ENCODE results near the gene FANCC.

FANCC gene

DNA sequence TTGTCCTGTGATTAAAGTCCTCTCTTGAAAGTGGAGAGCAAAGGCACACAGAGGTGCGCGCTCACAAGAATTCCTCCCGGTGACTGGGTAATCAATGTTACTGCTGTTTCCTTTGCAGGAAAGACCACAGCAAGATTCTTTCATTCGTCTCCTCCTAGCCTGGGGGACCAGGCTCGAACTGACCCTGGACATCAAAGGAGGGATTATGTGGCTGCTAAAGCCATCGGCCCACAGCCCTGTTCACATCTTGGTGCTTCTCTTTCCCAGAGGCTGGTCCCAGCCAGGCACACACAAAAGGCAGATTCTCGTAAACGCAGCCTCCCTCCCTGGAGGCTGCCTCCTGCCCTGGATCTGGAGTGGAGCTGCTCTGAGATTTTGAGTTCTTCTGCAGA is 230.9 kb downstream of the FANCC start:
- no peak for DNase-seq (ENCODE audit: low read depth in 2 of 2)

DNA sequence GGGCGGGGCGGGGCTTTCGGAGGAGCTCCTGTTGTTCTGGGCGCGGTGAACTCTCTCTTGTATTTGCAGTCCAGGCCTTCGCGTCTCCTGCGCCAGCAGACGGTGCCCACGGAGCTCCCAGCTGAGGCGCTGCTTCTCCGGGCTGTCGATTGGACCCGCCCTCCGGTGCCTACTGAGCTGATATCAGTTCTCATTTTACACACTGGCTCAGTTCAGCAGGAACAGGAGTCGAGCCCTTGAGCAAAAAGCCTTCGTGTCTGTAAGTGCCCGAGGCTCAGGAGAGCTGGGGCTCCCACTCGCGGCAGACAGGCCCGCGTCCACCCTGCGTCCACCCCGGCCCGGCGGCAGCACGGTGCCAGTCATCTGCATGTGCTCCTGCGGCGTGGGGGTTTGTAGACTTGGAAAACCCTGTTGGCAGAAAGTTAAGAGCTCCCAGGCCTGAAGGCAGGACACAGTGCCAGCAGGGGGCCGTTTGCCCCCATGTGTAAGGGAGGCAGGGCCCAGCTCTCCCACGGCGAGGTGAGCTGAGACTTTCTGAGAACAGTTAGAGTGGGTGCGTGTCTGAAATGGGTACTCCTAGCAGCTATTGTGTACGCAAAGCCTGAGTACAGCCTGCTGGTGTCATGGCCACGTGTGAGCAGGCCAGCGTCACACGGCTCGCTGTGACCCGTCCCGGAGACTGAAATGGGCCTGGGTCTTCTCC is 231.5 kb downstream of the FANCC start:
- DNase-seq (ENCODE audit: low read depth in 2 of 2) = no peak

DNA sequence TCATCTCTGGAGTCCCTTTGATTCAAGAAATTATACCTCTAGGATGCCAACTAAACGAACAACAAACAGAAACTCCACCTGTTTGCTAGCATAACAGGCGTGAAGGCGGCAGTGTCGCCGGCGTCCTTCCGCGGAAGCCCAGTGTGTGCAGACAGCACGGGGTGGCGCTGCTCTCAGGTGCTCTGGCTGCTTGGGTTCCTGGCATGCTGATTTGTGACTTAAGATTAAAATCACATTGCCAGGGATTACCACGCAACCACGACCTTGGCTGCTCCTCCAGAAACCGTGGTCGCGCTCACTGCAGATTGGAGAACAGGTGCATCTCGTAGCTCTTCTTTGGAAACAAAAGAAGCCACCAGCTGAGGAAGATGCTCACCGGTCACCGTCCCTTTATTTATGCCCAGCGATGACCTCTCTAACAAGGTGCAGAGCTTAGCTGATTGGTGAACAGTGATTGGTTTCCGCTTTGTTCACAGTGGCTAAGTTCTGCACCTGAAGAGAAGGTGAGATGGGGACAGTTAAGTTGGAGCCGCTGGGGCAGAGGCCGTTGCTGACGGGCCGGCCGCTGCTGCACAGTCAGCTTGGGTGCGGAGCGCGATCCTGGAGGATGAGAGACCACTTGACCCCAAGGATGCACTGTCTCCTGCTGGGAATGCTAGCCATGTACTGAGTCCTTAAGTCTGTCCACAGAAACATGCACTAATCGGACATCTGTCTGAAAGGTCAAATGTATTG is 232.3 kb downstream of the FANCC start:
- no peak for DNase-seq (ENCODE audit: low read depth in 2 of 2)

DNA sequence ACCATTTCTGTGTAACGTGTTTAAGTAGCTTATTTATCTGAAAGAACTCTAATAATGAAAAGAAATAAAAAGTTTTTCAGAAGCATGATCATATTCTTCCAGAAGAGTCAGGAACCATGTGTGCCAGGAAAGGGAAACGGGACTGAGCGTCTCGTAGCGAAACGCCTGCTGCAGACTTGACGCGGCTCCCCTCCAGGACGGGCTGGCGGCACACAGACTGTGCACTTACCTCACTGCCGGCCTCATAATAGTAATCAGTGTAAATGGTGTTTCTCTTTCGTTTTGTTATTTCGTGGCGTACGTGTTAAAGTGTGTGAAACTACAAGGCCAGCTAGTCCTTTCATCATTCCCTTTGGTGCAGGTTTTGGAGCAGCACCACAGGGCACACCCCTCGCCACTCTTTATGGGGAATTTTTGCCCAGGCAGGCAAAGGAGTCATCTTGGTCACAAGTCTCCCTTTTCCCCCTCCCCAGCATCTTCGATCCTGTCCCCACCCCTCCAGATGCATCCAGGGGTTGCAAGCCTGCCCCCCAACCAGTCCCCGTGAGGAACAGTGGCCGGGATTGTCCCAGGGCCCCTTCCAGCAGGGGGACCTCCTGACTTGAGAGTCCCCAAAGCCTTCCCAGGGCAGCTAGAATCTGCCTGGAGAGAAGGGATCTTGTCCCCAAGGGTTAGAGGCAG is 233.1 kb downstream of the FANCC start:
- DNase-seq (ENCODE audit: low read depth in 2 of 2) = no peak

DNA sequence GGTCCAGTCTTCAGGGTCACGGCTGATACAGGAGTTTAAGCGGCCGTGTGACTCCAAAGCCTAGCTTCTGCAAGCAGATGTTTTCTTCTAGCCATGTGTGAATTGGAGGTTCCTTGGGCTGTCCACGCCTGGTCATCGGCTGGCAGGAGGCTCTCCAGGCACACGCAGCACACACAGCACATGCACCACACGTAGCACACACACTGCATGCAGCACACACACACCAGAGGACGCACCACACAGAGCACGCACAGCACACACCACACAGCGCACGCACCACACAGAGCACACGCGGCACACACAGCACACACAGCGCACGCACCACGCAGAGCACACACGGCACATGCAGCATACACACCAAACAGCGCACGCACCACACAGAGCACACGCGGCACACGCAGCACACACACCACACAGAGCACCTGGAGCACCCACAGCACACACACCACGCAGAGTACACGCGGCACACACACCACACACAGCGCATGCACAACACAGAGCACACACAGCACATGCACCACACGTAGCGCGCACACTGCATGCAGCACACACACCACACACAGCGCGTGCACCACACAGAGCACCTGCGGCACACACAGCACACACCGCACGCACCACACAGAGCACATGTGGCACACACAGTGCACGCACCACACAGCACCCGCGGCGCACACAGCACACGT is 234.3 kb downstream of the FANCC start:
- DNase-seq (ENCODE audit: low read depth in 2 of 2) = no peak

DNA sequence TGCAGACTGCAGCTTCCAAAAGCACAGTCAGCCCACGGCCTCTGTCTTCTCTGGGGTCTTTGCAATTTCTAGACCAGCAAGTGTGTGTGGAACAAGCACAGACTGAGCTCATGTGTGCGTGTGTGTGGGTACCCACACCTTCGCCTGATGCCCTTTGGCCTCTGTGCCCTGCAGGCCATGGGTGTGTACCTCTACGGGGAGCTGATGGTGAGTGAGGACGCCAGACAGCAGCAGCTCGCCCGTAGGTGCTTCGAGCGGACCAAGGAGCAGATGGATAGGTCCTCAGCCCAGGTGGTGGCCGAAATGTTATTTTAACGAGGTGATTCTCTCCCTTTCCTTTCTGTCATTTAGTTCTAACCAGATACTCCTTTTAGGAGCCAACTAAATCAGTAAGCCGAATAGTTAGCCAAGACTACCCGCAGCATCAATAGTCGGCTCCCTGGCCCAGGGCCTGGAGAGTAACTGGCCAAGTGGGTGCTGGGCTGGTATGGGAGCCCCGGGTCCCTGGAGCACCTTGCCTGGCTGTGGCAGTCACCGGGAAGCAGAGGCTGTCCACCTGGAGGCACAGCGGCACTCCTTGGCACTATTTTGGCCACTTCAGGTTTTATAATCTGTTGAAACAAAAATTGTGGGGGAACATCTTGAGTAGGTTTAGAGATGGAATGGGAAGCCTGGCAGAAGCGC is 235.0 kb downstream of the FANCC start:
- DNase-seq (ENCODE audit: low read depth in 2 of 2) = no peak

DNA sequence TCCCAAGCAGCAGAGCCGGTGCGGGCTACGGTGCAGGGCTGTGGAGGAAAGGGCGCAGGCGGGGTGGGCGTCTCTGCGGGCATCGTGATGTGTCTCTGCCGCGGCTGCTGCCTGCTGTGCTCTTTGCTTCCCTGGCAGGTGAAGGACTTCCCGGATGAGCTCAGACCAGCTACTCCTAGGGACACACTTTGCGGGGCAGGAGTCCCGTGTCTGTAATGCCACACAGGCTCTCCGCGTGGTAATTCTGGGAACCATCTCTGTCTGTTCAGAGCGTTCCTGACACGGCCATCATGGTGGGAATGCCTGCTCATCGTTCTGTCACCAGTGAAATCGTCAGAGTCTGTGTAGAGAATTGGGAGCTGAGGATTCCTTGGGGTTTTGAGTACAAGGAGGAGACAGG is 235.5 kb downstream of the FANCC start:
- DNase-seq (ENCODE audit: low read depth in 2 of 2) = no peak

DNA sequence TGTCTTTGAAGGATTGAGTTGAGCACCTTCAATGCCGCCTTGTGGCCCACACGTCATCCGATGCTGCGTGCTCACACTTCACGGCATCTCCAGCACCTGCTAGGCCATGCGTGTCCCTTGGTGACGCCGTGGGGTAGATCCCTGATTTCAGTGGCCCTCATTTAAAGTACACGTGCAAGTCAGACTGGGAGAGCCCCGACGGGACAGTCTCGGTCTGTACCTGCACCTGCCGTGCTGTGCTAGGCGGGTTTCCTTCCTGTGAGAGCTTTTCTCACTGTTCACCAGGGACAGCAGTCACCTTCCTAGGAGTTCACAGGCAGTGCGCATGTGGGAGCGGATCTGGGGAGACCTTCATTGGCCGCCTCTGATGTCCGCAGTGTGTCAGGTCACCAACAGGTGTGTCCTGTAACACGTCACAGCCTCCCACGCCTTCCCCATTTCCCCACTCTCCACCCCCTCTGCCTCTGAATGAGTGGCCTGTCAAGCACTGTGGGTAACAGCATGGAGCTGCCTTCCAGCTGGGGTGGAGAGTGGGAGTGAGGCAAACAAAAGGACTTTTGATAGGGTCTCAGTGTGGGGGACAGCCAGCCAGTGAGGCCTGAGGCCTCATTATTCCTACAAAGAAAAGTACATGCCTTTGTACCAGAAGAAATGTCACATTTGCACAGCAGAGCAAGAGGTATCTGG is 236.4 kb downstream of the FANCC start:
- DNase-seq (ENCODE audit: low read depth in 2 of 2) = no peak

DNA sequence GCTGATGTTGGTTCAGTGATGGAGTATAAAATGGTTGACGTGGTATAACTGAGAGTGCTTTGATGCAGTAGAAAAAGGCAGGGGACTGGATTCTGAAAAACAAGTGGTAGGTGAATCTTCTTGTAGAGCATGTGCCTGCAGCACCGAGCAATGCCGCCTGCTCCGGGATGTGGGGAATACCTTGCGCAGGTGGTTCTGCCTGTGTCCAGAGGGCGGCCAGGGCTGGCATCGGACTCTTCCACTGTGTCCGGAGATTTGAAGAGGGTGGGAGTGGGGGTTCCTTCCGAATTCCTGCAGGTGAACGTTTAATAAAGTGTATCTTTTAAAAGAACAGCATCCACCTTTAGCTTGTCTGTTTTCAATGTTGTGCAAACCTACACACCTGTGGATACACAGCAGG is 238.0 kb downstream of the FANCC start:
- DNase-seq (ENCODE audit: low read depth in 2 of 2) = no peak

DNA sequence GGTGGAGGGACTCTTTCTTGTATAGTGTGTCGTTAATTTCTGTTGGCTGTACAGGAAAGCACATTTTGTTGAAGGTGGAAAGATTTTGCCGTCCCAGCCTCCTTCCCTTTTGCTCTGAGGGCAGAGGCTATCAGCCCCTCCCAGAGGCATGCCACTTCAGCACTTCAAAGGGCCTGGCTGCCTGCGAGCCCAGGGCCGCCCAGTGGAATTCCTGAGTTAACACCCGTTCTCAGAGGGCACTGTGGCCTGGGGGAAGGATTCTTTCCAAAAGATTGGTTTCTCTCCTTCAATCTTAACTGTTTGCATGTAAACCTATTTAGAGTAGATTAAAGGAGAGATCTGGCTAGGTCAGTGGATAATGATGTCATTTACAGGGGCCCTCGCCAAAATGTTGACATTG is 238.6 kb downstream of the FANCC start:
- no peak for DNase-seq (ENCODE audit: low read depth in 2 of 2)

DNA sequence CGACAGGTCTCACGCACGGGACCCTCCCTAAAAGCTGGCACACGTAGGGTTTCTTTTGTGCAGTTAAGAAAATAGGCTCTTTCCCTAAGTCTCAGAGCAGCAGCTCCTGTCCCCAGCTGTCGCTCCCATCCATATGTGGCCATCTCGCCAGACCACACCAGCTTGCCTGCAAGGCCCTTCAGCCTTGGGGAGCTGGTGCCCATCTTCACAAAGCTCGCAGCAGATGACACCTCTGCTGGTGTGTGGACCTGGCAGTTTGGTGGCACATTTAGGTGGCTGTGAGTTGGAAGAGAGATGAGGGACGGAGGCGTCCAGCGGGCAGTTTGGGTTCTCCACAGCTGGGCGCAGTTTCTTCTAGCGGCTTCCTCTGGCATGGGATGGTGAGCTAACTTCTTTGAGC is 239.0 kb downstream of the FANCC start:
- no peak for DNase-seq (ENCODE audit: low read depth in 2 of 2)

DNA sequence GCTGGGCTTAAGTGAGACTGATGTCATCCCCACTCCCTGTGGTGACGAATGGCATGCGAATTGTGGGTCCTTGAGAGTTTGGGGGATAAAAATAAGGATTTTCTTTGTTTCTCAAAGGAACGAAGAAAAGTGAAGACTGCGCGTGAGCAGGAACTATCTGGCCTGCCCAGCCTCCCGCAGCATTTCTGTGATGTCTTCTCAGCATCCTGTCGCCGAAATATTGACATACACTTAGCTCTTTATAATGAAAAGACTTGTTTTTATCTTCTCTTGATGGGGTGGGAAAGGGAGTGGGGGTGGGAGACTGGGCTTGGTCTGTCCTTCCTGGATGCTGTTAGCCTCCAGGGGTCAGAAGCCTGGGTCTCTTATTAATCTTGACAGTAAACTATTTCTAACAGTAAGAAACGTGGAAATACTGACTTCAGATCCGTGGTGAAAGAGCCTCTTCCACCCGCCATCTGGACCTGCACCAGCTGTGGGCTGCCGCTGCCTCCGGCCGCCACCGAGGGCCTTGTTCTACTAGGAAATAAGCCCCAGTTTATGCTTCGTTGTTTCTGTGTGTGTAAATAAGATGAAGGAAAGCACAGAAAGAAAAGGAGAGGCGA is 239.6 kb downstream of the FANCC start:
- no peak for DNase-seq (ENCODE audit: low read depth in 2 of 2)

DNA sequence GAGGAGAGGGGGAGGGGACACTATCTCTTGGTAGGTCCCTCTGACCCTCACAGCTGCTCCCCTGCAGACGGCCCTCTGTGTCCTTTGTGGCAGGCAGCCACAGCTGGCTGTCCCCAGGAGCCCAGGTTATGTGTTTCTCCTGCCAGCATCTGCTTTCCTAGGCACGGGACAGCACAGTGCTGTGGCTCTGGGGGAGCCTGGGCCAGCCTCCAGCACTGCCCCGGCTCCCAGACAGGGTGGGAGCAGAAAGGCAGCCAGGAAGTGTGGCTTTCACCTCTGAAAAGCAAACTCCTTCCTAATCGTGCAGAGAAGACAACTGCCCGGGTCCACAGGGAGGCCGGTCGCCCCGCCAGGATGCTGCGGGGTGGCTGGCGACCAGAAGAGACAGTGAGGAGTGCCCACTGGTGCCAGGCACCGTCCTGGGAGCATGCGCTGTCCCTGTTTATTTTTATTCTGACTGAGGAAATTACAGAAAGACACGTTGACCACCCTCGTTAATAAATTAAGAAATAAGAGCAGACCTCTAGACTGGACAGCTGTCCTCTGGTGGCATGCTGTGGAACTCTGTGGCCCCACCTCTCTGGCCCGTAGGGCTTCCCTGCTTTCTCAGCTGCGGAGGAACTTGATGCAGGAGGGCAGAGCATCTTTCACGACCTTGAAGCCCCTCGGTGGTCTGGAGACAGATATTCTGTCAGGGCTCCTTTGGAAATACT is 240.3 kb downstream of the FANCC start:
- no peak for DNase-seq (ENCODE audit: low read depth in 2 of 2)

DNA sequence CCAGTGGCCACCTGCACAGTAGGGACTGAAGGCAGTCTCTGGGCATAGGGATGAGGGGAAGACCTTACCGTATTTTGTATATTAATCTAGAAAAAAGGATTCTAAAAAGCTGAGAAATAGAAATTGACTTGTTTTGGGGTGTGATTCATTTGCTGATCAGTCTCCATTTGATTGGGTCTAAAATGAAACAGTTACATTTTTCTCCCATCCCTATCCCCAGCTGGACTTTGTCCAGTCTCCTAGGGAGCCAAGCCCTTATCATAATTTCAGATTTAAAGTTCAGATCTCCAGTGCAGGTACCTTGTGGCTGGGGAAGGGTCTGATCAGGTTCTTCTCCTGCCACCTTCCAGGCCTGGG is 240.8 kb downstream of the FANCC start:
- DNase-seq (ENCODE audit: low read depth in 2 of 2) = no peak

DNA sequence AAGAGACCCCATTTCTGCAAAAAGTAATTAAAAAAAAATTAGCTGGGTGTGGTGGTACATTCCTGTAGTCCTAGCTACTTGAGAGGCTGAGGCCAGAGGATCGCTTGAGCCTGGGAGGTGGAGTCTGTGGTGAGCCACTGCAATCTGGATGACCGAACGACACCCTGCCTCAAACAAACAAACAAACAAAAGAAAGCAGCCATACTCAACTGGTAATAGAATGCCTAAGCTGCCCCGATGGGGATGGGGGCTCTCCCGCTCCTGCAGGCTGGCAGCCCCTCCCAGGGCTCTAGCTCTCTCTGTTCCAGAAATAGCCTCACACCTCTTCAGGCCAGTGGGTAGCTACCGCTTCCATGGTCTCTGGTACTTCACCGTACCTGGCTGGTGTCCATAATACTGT is 241.8 kb downstream of the FANCC start:
- no peak for DNase-seq (ENCODE audit: low read depth in 2 of 2)

DNA sequence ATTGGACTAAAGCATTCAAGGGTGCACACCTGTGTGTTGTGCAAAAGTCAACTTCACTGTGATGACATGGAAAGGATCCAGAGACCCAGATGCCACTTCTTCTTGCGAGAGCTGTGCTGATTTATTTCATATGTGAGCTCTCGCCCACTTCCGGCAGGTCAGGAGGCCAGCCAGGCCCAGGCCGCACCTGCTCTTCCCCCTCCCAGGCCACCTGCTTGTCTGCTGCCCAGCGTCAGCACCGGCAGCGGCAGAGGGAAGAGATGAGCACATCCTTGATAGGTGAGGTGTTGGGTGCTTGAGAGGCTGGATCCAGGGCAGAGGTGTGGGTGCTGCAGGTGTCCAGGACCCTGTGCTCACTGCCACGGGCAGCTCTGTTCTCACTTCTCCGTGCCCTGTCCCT is 242.9 kb downstream of the FANCC start:
- no peak for DNase-seq (ENCODE audit: low read depth in 2 of 2)

DNA sequence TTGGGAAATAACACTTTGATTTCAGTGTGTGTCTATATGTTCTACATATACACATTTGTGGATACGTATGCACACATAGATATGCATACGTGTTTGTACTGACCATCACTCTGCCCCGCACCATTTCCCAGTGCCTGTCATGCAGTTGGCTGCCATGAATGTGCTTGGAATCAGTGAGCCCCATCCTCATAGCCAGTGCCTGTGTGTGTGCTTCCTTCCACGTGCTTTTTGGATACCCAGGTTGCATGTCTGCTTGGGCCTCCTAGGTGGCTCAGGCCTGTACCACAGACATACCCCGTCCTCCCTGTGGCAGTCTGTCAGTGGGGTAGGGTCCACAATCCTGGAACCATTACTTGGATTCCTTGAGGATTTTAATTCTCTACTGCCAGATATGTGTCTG is 243.6 kb downstream of the FANCC start:
- no peak for DNase-seq (ENCODE audit: low read depth in 2 of 2)

DNA sequence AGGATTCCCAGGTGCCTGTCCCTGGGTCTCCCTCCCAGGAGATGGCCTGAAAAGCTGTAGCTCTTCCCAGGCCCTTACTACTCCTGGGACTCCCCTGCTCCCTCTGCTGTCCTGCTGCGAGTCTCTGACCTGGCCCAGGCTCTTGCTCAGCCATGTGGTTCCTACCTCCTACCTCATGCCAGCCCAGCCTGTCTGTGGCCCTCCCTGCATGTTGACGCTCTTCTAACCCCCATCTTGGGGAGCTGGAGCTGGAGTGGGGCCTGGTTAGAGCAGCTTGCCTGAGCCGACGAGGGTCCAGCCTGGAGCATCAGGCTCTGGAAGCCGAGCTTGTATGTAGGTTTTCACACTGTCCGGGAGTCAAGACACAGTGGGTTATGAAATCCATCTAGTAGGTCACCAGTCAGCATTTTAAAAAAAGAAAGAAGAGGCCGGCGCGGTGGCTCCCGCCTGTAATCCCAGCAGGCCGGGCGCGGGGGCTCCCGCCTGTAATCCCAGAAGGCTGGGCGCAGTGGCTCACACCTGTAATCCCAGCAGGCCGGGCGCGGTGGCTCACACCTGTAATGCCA is 244.4 kb downstream of the FANCC start:
- no peak for DNase-seq (ENCODE audit: low read depth in 2 of 2)

DNA sequence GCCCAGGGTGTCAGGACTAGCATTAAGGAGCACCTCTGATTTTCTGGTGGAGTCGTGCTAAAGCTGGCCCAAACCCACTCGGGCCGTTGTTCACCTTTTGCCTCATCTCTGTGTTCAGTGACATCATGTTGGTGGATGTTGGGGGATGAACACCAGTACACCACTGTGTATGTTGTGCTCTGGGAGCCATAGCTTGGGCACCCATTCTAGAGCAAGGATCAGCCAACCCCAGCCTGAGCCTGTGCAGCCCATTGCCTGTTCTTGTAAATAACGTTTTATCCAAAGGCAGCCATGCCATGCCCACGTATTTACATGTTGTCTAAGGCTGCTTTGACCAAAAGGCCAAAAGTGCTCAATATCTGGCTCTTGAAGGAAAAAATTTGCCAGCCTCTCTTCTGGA is 245.6 kb downstream of the FANCC start:
- DNase-seq (ENCODE audit: low read depth in 2 of 2) = no peak

DNA sequence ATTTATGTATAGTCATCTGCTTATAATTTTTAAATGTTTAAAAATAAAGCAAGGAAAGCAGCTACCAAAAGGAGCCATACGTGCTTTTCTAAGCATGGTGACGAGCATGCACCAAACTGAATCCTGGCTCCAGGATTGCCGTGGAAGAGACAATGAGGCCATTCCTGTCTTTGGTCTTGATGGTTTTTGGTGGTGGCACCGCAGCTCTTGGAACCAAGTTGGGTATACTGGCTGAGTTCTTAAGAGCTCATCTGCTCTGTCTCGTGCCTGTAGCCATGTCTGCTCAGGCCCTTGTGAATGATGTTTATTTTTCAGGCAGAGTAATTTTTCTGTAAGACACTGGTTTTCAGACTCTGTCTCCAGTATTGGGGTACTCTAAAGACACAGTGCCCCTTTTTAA is 246.1 kb downstream of the FANCC start:
- no peak for DNase-seq (ENCODE audit: low read depth in 2 of 2)

Data from stimulated activated CD8-positive, alpha-beta memory T cell treated with anti-CD3 and anti-CD28 coated beads, Interleukin-7, amount 100 ng/mL, for 4 hours (primary cell).